ENCODE results near the gene HIP1. TPM values are rescaled to one million over a fixed set of nuclear protein-coding genes. Genes with fewer than 3 reads are reported as not detected.

The HIP1 gene
- polyA plus RNA-seq, 4 donors, result 0.22 to 7.1 (median 2.2) TPM

- peaks cover 0 to 7% (median 0%) of the 10 kb centered on the region in 3 donors for H3K4me1 ChIP-seq (ENCODE audit: control insufficient read depth in 3 of 3, insufficient read depth in 2 of 3, low read depth in 1 of 3, low read length in 2 of 3)
- no peaks in the 10 kb centered on the region for H3K36me3 ChIP-seq (ENCODE audit: control insufficient read depth in 3 of 3, insufficient read depth in 2 of 3, low read depth in 1 of 3, low read length in 3 of 3)
- no peak for DNase-seq
- no peak overlapping the region for H3K4me3 ChIP-seq (ENCODE audit: low read depth in 1 of 3, low read length in 3 of 3)
- peaks cover 0 to 11% of the 10 kb centered on the region in 2 donors for H3K9me3 ChIP-seq (ENCODE audit: control insufficient read depth in 2 of 2, insufficient read depth in 1 of 2, low read depth in 1 of 2, low read length in 1 of 2)
- 70 to 82% (median 82%) methylated on average over 4 of the region's 4 CpGs for WGBS, 3 donors
- peak overlapping the region in 1 of 3 donors; percentile 9 for H3K27ac ChIP-seq (ENCODE audit: low read depth in 1 of 3, low read length in 2 of 3)
- no peaks in the 10 kb centered on the region for H3K27me3 ChIP-seq (ENCODE audit: control insufficient read depth in 3 of 3, insufficient read depth in 3 of 3, low read length in 3 of 3)
- no peak for FAIRE-seq
These were observed 26.0 kb downstream of the HIP1 start for GRCh38 chr7:75712517-75713361.

GRCh38 chr7:75711656-75712514 is 26.9 kb downstream of the HIP1 start:
- peak overlapping the region; percentile 44 to 80 (median 58) for H3K27ac ChIP-seq (ENCODE audit: low read depth in 1 of 3, low read length in 2 of 3)
- 43 to 76% (median 56%) methylated on average over 10 of the region's 10 CpGs for WGBS, 3 donors

GRCh38 chr7:75711076-75711475 is 27.7 kb downstream of the HIP1 start:
- H3K9me3 ChIP-seq (ENCODE audit: control insufficient read depth in 2 of 2, insufficient read depth in 1 of 2, low read depth in 1 of 2, low read length in 1 of 2), result peaks cover 0 to 11% of the 10 kb centered on the region in 2 donors
- H3K4me1 ChIP-seq (ENCODE audit: control insufficient read depth in 3 of 3, insufficient read depth in 2 of 3, low read depth in 1 of 3, low read length in 2 of 3), result peaks cover 0 to 7% (median 0%) of the 10 kb centered on the region in 3 donors
- H3K27ac ChIP-seq (ENCODE audit: low read depth in 1 of 3, low read length in 2 of 3), result no peak overlapping the region
- FAIRE-seq (no peak), DNase-seq (no peak)
- no peak overlapping the region for H3K4me3 ChIP-seq (ENCODE audit: low read depth in 1 of 3, low read length in 3 of 3)
- no peaks in the 10 kb centered on the region for H3K27me3 ChIP-seq (ENCODE audit: control insufficient read depth in 3 of 3, insufficient read depth in 3 of 3, low read length in 3 of 3)
- H3K36me3 ChIP-seq (ENCODE audit: control insufficient read depth in 3 of 3, insufficient read depth in 2 of 3, low read depth in 1 of 3, low read length in 3 of 3), result no peaks in the 10 kb centered on the region

More at GRCh38 chr7:75711656-75712514, 26.9 kb downstream of the HIP1 start:
- Histone ChIP-seq H3K27me3 (ENCODE audit: control insufficient read depth in 3 of 3, insufficient read depth in 3 of 3, low read length in 3 of 3) (no peaks in the 10 kb centered on the region), H3K4me1 (ENCODE audit: control insufficient read depth in 3 of 3, insufficient read depth in 2 of 3, low read depth in 1 of 3, low read length in 2 of 3) (peaks cover 0 to 7% (median 0%) of the 10 kb centered on the region in 3 donors), H3K36me3 (ENCODE audit: control insufficient read depth in 3 of 3, insufficient read depth in 2 of 3, low read depth in 1 of 3, low read length in 3 of 3) (no peaks in the 10 kb centered on the region), H3K9me3 (ENCODE audit: control insufficient read depth in 2 of 2, insufficient read depth in 1 of 2, low read depth in 1 of 2, low read length in 1 of 2) (peaks cover 0 to 11% of the 10 kb centered on the region in 2 donors), H3K4me3 (ENCODE audit: low read depth in 1 of 3, low read length in 3 of 3) (no peak overlapping the region)
- no peak for DNase-seq
- FAIRE-seq, result no peak

GRCh38 chr7:75704928-75705327 is 33.8 kb downstream of the HIP1 start:
- H3K4me3 ChIP-seq (ENCODE audit: low read depth in 1 of 3, low read length in 3 of 3), result no peak overlapping the region
- H3K27ac ChIP-seq (ENCODE audit: low read depth in 1 of 3, low read length in 2 of 3), result no peak overlapping the region
- no peaks in the 10 kb centered on the region for H3K4me1 ChIP-seq (ENCODE audit: control insufficient read depth in 3 of 3, insufficient read depth in 2 of 3, low read depth in 1 of 3, low read length in 2 of 3)
- peaks cover 0 to 6% of the 10 kb centered on the region in 2 donors for H3K9me3 ChIP-seq (ENCODE audit: control insufficient read depth in 2 of 2, insufficient read depth in 1 of 2, low read depth in 1 of 2, low read length in 1 of 2)
- H3K27me3 ChIP-seq (ENCODE audit: control insufficient read depth in 3 of 3, insufficient read depth in 3 of 3, low read length in 3 of 3), result no peaks in the 10 kb centered on the region
- no peak for DNase-seq
- no peaks in the 10 kb centered on the region for H3K36me3 ChIP-seq (ENCODE audit: control insufficient read depth in 3 of 3, insufficient read depth in 2 of 3, low read depth in 1 of 3, low read length in 3 of 3)
- WGBS, 3 donors, result 73 to 86% (median 84%) methylated on average over 4 of the region's 4 CpGs
- no peak for FAIRE-seq

GRCh38 chr7:75702515-75702914 is 36.2 kb downstream of the HIP1 start:
- 90 to 94% (median 94%) methylated on average over 4 of the region's 4 CpGs for WGBS, 3 donors
- Histone ChIP-seq H3K4me1 (ENCODE audit: control insufficient read depth in 3 of 3, insufficient read depth in 2 of 3, low read depth in 1 of 3, low read length in 2 of 3) (no peaks in the 10 kb centered on the region), H3K36me3 (ENCODE audit: control insufficient read depth in 3 of 3, insufficient read depth in 2 of 3, low read depth in 1 of 3, low read length in 3 of 3) (no peaks in the 10 kb centered on the region), H3K9me3 (ENCODE audit: control insufficient read depth in 2 of 2, insufficient read depth in 1 of 2, low read depth in 1 of 2, low read length in 1 of 2) (no peaks in the 10 kb centered on the region), H3K4me3 (ENCODE audit: low read depth in 1 of 3, low read length in 3 of 3) (no peak overlapping the region), H3K27ac (ENCODE audit: low read depth in 1 of 3, low read length in 2 of 3) (no peak overlapping the region), H3K27me3 (ENCODE audit: control insufficient read depth in 3 of 3, insufficient read depth in 3 of 3, low read length in 3 of 3) (no peaks in the 10 kb centered on the region)
- FAIRE-seq, result no peak
- no peak for DNase-seq

- H3K9me3 ChIP-seq (ENCODE audit: control insufficient read depth in 2 of 2, insufficient read depth in 1 of 2, low read depth in 1 of 2, low read length in 1 of 2), result no peaks in the 10 kb centered on the region
- 92 to 93% (median 93%) methylated on average over 12 of the region's 12 CpGs for WGBS, 3 donors
- H3K36me3 ChIP-seq (ENCODE audit: control insufficient read depth in 3 of 3, insufficient read depth in 2 of 3, low read depth in 1 of 3, low read length in 3 of 3), result no peaks in the 10 kb centered on the region
- no peak overlapping the region for H3K27ac ChIP-seq (ENCODE audit: low read depth in 1 of 3, low read length in 2 of 3)
- DNase-seq (no peak), FAIRE-seq (no peak)
- no peak overlapping the region for H3K4me3 ChIP-seq (ENCODE audit: low read depth in 1 of 3, low read length in 3 of 3)
- H3K4me1 ChIP-seq (ENCODE audit: control insufficient read depth in 3 of 3, insufficient read depth in 2 of 3, low read depth in 1 of 3, low read length in 2 of 3), result no peaks in the 10 kb centered on the region
- no peaks in the 10 kb centered on the region for H3K27me3 ChIP-seq (ENCODE audit: control insufficient read depth in 3 of 3, insufficient read depth in 3 of 3, low read length in 3 of 3)
These were observed 38.7 kb downstream of the HIP1 start for GRCh38 chr7:75699993-75700392.

- Histone ChIP-seq H3K27ac (ENCODE audit: low read depth in 1 of 3, low read length in 2 of 3) (no peak overlapping the region), H3K36me3 (ENCODE audit: control insufficient read depth in 3 of 3, insufficient read depth in 2 of 3, low read depth in 1 of 3, low read length in 3 of 3) (no peaks in the 10 kb centered on the region), H3K4me1 (ENCODE audit: control insufficient read depth in 3 of 3, insufficient read depth in 2 of 3, low read depth in 1 of 3, low read length in 2 of 3) (no peaks in the 10 kb centered on the region), H3K4me3 (ENCODE audit: low read depth in 1 of 3, low read length in 3 of 3) (no peak overlapping the region), H3K27me3 (ENCODE audit: control insufficient read depth in 3 of 3, insufficient read depth in 3 of 3, low read length in 3 of 3) (no peaks in the 10 kb centered on the region), H3K9me3 (ENCODE audit: control insufficient read depth in 2 of 2, insufficient read depth in 1 of 2, low read depth in 1 of 2, low read length in 1 of 2) (no peaks in the 10 kb centered on the region)
- DNase-seq (no peak), FAIRE-seq (no peak)
These were observed 40.4 kb downstream of the HIP1 start for GRCh38 chr7:75698358-75698757.

GRCh38 chr7:75696263-75697037 is 42.3 kb downstream of the HIP1 start:
- H3K4me1 ChIP-seq (ENCODE audit: control insufficient read depth in 3 of 3, insufficient read depth in 2 of 3, low read depth in 1 of 3, low read length in 2 of 3), result no peaks in the 10 kb centered on the region
- WGBS, 3 donors, result 72 to 74% (median 73%) methylated on average over 3 of the region's 4 CpGs
- H3K27me3 ChIP-seq (ENCODE audit: control insufficient read depth in 3 of 3, insufficient read depth in 3 of 3, low read length in 3 of 3), result no peaks in the 10 kb centered on the region
- DNase-seq (no peak), FAIRE-seq (no peak)
- no peaks in the 10 kb centered on the region for H3K36me3 ChIP-seq (ENCODE audit: control insufficient read depth in 3 of 3, insufficient read depth in 2 of 3, low read depth in 1 of 3, low read length in 3 of 3)
- H3K4me3 ChIP-seq (ENCODE audit: low read depth in 1 of 3, low read length in 3 of 3), result no peak overlapping the region
- no peaks in the 10 kb centered on the region for H3K9me3 ChIP-seq (ENCODE audit: control insufficient read depth in 2 of 2, insufficient read depth in 1 of 2, low read depth in 1 of 2, low read length in 1 of 2)
- no peak overlapping the region for H3K27ac ChIP-seq (ENCODE audit: low read depth in 1 of 3, low read length in 2 of 3)
